ENCODE data around the gene SNX18. TPM values are rescaled to one million over a fixed set of nuclear protein-coding genes. Genes with fewer than 3 reads are reported as not detected.

SNX18 gene
- total and polyA plus RNA-seq, 12 donors = 4.1 to 31.0 (median 19.9) TPM

GRCh38 chr5:54518818-54519508, 1.4 kb downstream of the SNX18 start:
- H3K27me3 ChIP-seq = no peaks in the 10 kb centered on the region
- DNase-seq (peak in 1 of 2 donors; percentile 29), ATAC-seq (peak in 3 of 8 donors; percentile 6 to 40 (median 10))
- H3K4me3 ChIP-seq = peak overlapping the region; percentile 52 to 100 (median 98)
- peaks cover 11 to 61% (median 55%) of the 10 kb centered on the region in 9 donors for H3K4me1 ChIP-seq
- H3K36me3 ChIP-seq = peaks cover 0 to 8% (median 0%) of the 10 kb centered on the region in 9 donors
- H3K27ac ChIP-seq = peak overlapping the region; percentile 95 to 99 (median 97)
- no peaks in the 10 kb centered on the region for H3K9me3 ChIP-seq
- WGBS, 2 donors = 63 to 83% methylated on average over 50 of the region's 50 CpGs
- intact Hi-C loops (cut with DNase I) = loop anchor here (2.0 to 10.0 kb wide), 9 partner anchors 128 to 348 kb away; no protein-coding TSS in a partner anchor
- TF ChIP-seq, protein P1, sequence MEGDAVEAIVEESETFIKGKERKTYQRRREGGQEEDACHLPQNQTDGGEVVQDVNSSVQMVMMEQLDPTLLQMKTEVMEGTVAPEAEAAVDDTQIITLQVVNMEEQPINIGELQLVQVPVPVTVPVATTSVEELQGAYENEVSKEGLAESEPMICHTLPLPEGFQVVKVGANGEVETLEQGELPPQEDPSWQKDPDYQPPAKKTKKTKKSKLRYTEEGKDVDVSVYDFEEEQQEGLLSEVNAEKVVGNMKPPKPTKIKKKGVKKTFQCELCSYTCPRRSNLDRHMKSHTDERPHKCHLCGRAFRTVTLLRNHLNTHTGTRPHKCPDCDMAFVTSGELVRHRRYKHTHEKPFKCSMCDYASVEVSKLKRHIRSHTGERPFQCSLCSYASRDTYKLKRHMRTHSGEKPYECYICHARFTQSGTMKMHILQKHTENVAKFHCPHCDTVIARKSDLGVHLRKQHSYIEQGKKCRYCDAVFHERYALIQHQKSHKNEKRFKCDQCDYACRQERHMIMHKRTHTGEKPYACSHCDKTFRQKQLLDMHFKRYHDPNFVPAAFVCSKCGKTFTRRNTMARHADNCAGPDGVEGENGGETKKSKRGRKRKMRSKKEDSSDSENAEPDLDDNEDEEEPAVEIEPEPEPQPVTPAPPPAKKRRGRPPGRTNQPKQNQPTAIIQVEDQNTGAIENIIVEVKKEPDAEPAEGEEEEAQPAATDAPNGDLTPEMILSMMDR (IDR thresholded peaks at IDR 0.05) = no peak

DNA sequence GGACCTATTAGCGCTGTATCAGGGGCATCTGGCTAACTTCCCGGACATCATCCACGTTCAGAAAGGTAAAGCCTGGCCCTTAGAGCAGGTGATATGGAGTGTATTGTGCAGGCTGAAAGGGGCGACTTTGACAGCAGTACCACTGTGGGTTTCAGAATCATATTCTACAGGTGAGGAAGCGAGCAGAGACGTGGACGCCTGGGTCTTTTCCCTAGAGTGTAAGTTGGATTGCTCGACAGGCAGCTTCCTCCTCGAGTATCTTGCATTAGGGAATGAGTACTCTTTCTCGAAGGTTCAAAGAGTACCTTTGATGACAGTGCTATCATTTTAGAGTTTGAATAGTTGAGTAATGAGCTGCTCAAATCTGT, 1.9 kb downstream of the SNX18 start:
- 24 to 32% methylated on average over 10 of the region's 10 CpGs for WGBS, 2 donors
- peak in 1 of 8 donors; percentile 0 for ATAC-seq
- DNase-seq = no peak
- H3K36me3 ChIP-seq = peaks cover 0 to 8% (median 0%) of the 10 kb centered on the region in 9 donors
- TF ChIP-seq, protein P1 (IDR thresholded peaks at IDR 0.05) = no peak
- intact Hi-C loops (cut with DNase I) = loop anchor here (2.0 to 10.0 kb wide), 9 partner anchors 127 to 348 kb away; no protein-coding TSS in a partner anchor
- no peaks in the 10 kb centered on the region for H3K9me3 ChIP-seq
- no peaks in the 10 kb centered on the region for H3K27me3 ChIP-seq
- H3K27ac ChIP-seq = peak overlapping the region; percentile 26 to 99 (median 97)
- peak overlapping the region; percentile 52 to 100 (median 98) for H3K4me3 ChIP-seq
- peaks cover 13 to 66% (median 60%) of the 10 kb centered on the region in 9 donors for H3K4me1 ChIP-seq

GRCh38 chr5:54520438-54520846, 2.9 kb downstream of the SNX18 start:
- 10 to 14% methylated on average over 7 of the region's 7 CpGs for WGBS, 2 donors
- intact Hi-C loops (cut with DNase I) = loop anchor here in 4 of 10 donors (2.0 to 10.0 kb wide), 4 partner anchors 127 to 197 kb away; no protein-coding TSS in a partner anchor
- no peaks in the 10 kb centered on the region for H3K9me3 ChIP-seq
- H3K4me1 ChIP-seq = peaks cover 18 to 76% (median 66%) of the 10 kb centered on the region in 9 donors
- ATAC-seq = peak in 4 of 8 donors; percentile 18 to 40 (median 30)
- no peaks in the 10 kb centered on the region for H3K27me3 ChIP-seq
- H3K4me3 ChIP-seq = peak overlapping the region; percentile 35 to 100 (median 98)
- TF ChIP-seq, protein P1 (IDR thresholded peaks at IDR 0.05) = no peak
- DNase-seq = peak in 1 of 2 donors; percentile 30
- H3K36me3 ChIP-seq = peaks cover 0 to 8% (median 0%) of the 10 kb centered on the region in 9 donors
- peak overlapping the region; percentile 26 to 99 (median 97) for H3K27ac ChIP-seq

- peaks cover 18 to 80% (median 71%) of the 10 kb centered on the region in 9 donors for H3K4me1 ChIP-seq
- ATAC-seq (no peak), DNase-seq (no peak)
- H3K9me3 ChIP-seq = no peaks in the 10 kb centered on the region
- H3K27ac ChIP-seq = peak overlapping the region; percentile 26 to 99 (median 97)
- peaks cover 0 to 8% (median 0%) of the 10 kb centered on the region in 9 donors for H3K36me3 ChIP-seq
- intact Hi-C loops (cut with DNase I) = loop anchor here in 4 of 10 donors (2.0 to 10.0 kb wide), 4 partner anchors 126 to 196 kb away; no protein-coding TSS in a partner anchor
- WGBS, 2 donors = 37 to 41% methylated on average over 2 of the region's 2 CpGs
- peak overlapping the region; percentile 35 to 100 (median 98) for H3K4me3 ChIP-seq
- no peaks in the 10 kb centered on the region for H3K27me3 ChIP-seq
- TF ChIP-seq, protein P1 (IDR thresholded peaks at IDR 0.05) = no peak
Measured at GRCh38 chr5:54520940-54521339, 3.4 kb downstream of the SNX18 start.
